Panc1 (cell line): ENCODE data around the gene CRYBG1. TPM values are rescaled to one million over a fixed set of nuclear protein-coding genes. Genes with fewer than 3 reads are reported as not detected.

Experiments used
- ATAC-seq: fragments of 200-7000 bp; cut with Tn5 transposase; 2 replicates; pipeline ENCODE4 v1.9.1; 2020; ENCODE audit warnings: mild to moderate bottlenecking, moderate library complexity
- BruUV-seq: library from RNA; stranded (reverse); fragments of 400-500 nt; replicated peaks from 2 replicates; lab custom pipeline; 2021; lab: Mats Ljungman, UMichigan
- CTCF ChIA-PET: fragments of 300-600 bp; sonication (Branson Sonifier 250); formaldehyde crosslinking; loops from one replicate; lab custom pipeline; 2022; ENCODE audit warnings: antibody characterized with exemption; lab: Charles Lee
- POLR2A ChIA-PET: fragments of 300-600 bp; sonication (Branson Sonifier 250); formaldehyde crosslinking; loops from one replicate; lab custom pipeline; 2022; ENCODE audit warnings: antibody characterized with exemption; lab: Charles Lee
- DNase-seq: peaks from one replicate; pipeline ENCODE4 v3.0.0-alpha.2; 2010; ENCODE audit warnings: low read depth, low spot score
- H3K27ac ChIP-seq: 2 replicates; pipeline ENCODE4 v1.5.1; 2011; ENCODE audit warnings: mild to moderate bottlenecking, low read length, inconsistent platforms
- H3K27me3 ChIP-seq: fragments of 200-500 bp; sonication (Bioruptor generic); 2 replicates; pipeline ENCODE4 v1.6.0; 2014; ENCODE audit warnings: low read length, inconsistent platforms; ENCODE audit not compliant: control insufficient read depth, insufficient read depth
- H3K36me3 ChIP-seq: fragments of 200-500 bp; sonication (Bioruptor generic); 2 replicates; pipeline ENCODE4 v1.5.1; 2014; ENCODE audit warnings: inconsistent platforms, mild to moderate bottlenecking, low read length, moderate library complexity; ENCODE audit not compliant: control insufficient read depth, insufficient read depth
- H3K4me1 ChIP-seq: 2 replicates; pipeline ENCODE4 v1.5.1; 2011; ENCODE audit warnings: inconsistent platforms, mild to moderate bottlenecking, low read length, moderate library complexity; ENCODE audit not compliant: control insufficient read depth, insufficient read depth
- H3K4me3 ChIP-seq, 2 experiments: 2 replicates each; pipeline ENCODE4 v1.5.1; 2011 to 2012; ENCODE audit warnings: low read depth in 2 of 2, low read length in 2 of 2, mild to moderate bottlenecking in 2 of 2, inconsistent platforms in 1 of 2, moderate library complexity in 1 of 2
- H3K9me3 ChIP-seq: fragments of 200-500 bp; sonication (Bioruptor generic); 2 replicates; pipeline ENCODE4 v1.5.1; 2014; ENCODE audit warnings: low read depth, mild to moderate bottlenecking, inconsistent platforms, low read length, moderate library complexity; ENCODE audit not compliant: control insufficient read depth, insufficient read depth
- POLR2AphosphoS5 ChIP-seq: IDR thresholded peaks from 2 replicates; pipeline ENCODE4 v1.6.1; 2012; ENCODE audit warnings: mild to moderate bottlenecking, low read depth, low read length, moderate library complexity
- SIN3A ChIP-seq: IDR thresholded peaks from 2 replicates; pipeline ENCODE4 v1.6.1; 2012; ENCODE audit warnings: low read depth, mild to moderate bottlenecking, low read length, moderate library complexity, borderline replicate concordance; ENCODE audit not compliant: insufficient read depth
- TCF7L2 ChIP-seq: IDR thresholded peaks from 2 replicates; pipeline ENCODE4 v1.6.1; 2011; ENCODE audit warnings: mild to moderate bottlenecking, low read depth, low read length, inconsistent platforms
- in situ Hi-C: cut with HindIII; loops from 2 replicates; pipeline ENCODE4 v1.10.0; 2016; ENCODE audit warnings: low sequenced_read_pairs, low pct_unique_long_range_greater_than_20kb
- intact Hi-C: fragments of 100-400 bp; cut with micrococcal nuclease; formaldehyde crosslinking; loops from one replicate; pipeline ENCODE4 v1.10.0; 2022; ENCODE audit not compliant: unreplicated experiment
- total RNA-seq: library from RNA; stranded (reverse); gene quantifications from one replicate; pipeline ENCODE4 v1.2.1, GENCODE V29; 2021; ENCODE audit not compliant: unreplicated experiment
- TF ChIP-seq, protein P1 (sequence below): fragments of 450-650 bp; IDR thresholded peaks from 2 replicates; pipeline ENCODE4 v1.5.1; 2017; ENCODE audit warnings: mild to moderate bottlenecking
- TF ChIP-seq, protein P2 (sequence below), 2 experiments: IDR thresholded peaks; 2 replicates each; pipeline ENCODE4 v1.6.1; 2011 to 2012; ENCODE audit warnings: low read depth in 2 of 2, control low read depth in 1 of 2, low read length in 1 of 2, mild to moderate bottlenecking in 1 of 2, moderate library complexity in 1 of 2; ENCODE audit not compliant: insufficient read depth in 1 of 2

CRYBG1 gene
- total RNA-seq, 1 experiment from 2014 or later, result 32.3 TPM

DNA sequence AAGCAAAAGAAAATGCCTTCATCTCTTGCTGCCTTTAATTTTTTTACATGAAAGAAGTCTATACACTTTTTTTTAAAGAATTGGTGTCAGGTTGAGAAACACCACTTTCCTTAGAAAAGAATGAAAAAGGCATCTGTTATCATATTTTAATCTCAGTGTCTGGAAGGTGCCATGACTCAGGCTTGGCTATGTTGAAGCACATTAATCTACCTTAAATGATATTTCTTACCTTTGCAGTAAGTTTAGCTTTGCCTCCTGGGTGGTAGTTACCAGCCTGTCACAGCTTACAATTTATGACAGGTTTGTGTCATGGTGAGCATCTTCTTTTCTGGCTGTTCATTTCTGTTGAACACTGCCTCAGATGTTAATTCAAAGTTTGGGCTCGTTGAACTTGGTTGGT is 173.5 kb downstream of the CRYBG1 start:
- BruUV-seq, result no TSS peak
- ChIA-PET CTCF (no interaction called here), POLR2A (interaction anchor here (0.6 to 1.1 kb wide), 2 partner anchors 15 to 254 kb away, joined by 3 to 7 read pairs; no protein-coding TSS in a partner anchor)
- H3K27ac ChIP-seq, result no peak overlapping the region
- TF ChIP-seq, protein P1, sequence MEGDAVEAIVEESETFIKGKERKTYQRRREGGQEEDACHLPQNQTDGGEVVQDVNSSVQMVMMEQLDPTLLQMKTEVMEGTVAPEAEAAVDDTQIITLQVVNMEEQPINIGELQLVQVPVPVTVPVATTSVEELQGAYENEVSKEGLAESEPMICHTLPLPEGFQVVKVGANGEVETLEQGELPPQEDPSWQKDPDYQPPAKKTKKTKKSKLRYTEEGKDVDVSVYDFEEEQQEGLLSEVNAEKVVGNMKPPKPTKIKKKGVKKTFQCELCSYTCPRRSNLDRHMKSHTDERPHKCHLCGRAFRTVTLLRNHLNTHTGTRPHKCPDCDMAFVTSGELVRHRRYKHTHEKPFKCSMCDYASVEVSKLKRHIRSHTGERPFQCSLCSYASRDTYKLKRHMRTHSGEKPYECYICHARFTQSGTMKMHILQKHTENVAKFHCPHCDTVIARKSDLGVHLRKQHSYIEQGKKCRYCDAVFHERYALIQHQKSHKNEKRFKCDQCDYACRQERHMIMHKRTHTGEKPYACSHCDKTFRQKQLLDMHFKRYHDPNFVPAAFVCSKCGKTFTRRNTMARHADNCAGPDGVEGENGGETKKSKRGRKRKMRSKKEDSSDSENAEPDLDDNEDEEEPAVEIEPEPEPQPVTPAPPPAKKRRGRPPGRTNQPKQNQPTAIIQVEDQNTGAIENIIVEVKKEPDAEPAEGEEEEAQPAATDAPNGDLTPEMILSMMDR, result no peak
- TF ChIP-seq, protein P2, sequence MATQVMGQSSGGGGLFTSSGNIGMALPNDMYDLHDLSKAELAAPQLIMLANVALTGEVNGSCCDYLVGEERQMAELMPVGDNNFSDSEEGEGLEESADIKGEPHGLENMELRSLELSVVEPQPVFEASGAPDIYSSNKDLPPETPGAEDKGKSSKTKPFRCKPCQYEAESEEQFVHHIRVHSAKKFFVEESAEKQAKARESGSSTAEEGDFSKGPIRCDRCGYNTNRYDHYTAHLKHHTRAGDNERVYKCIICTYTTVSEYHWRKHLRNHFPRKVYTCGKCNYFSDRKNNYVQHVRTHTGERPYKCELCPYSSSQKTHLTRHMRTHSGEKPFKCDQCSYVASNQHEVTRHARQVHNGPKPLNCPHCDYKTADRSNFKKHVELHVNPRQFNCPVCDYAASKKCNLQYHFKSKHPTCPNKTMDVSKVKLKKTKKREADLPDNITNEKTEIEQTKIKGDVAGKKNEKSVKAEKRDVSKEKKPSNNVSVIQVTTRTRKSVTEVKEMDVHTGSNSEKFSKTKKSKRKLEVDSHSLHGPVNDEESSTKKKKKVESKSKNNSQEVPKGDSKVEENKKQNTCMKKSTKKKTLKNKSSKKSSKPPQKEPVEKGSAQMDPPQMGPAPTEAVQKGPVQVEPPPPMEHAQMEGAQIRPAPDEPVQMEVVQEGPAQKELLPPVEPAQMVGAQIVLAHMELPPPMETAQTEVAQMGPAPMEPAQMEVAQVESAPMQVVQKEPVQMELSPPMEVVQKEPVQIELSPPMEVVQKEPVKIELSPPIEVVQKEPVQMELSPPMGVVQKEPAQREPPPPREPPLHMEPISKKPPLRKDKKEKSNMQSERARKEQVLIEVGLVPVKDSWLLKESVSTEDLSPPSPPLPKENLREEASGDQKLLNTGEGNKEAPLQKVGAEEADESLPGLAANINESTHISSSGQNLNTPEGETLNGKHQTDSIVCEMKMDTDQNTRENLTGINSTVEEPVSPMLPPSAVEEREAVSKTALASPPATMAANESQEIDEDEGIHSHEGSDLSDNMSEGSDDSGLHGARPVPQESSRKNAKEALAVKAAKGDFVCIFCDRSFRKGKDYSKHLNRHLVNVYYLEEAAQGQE (IDR thresholded peaks at IDR 0.05; ENCODE audit: insufficient read depth in 1 of 2, low read depth in 2 of 2, low read length in 1 of 2), result no peak
- TF ChIP-seq TCF7L2 (no peak), SIN3A (no peak), POLR2AphosphoS5 (no peak)
- intact Hi-C loops, result no loop called here
- no peaks in the 10 kb centered on the region for H3K9me3 ChIP-seq
- in situ Hi-C loops, result no loop called here
- H3K4me3 ChIP-seq, result no peak overlapping the region
- H3K36me3 ChIP-seq, result peaks cover 16% of the 10 kb centered on the region
- no peaks in the 10 kb centered on the region for H3K4me1 ChIP-seq
- DNase-seq (no peak), ATAC-seq (no peak)
- H3K27me3 ChIP-seq, result no peaks in the 10 kb centered on the region

DNA sequence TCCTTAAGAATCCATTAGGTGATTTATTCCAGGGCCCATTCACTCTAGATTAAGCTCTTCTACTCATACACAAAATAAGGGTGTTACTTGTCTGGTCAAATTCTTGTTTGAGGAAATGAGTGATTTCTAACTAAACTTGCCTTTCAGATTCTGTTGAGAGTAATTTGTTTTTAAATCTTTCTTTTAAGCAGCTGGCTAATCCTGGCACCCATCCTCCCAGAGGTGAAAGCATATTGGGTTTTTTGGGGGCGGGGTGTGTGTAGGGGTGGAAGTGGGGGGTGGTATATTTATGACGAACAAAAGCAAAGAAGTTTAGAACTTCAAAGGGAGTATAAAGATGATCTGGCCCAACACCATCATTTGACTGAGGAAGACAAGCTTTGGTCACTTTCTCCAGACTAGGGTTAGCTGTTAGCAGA is 174.1 kb downstream of the CRYBG1 start:
- H3K27me3 ChIP-seq, result no peaks in the 10 kb centered on the region
- ChIA-PET CTCF (no interaction called here), POLR2A (interaction anchor here (1.1 kb wide), 1 partner anchor 15 kb away, joined by 3 read pairs; no protein-coding TSS in a partner anchor)
- no peaks in the 10 kb centered on the region for H3K4me1 ChIP-seq
- BruUV-seq, result no TSS peak
- H3K4me3 ChIP-seq, result no peak overlapping the region
- intact Hi-C loops, result no loop called here
- ATAC-seq, result no peak
- DNase-seq, result no peak
- in situ Hi-C loops, result no loop called here
- H3K36me3 ChIP-seq, result peaks cover 16% of the 10 kb centered on the region
- H3K9me3 ChIP-seq, result no peaks in the 10 kb centered on the region
- no peak overlapping the region for H3K27ac ChIP-seq
- TF ChIP-seq, protein P2 (IDR thresholded peaks at IDR 0.05; ENCODE audit: insufficient read depth in 1 of 2, low read depth in 2 of 2, low read length in 1 of 2), result no peak
- no peak for TF ChIP-seq POLR2AphosphoS5
- TF ChIP-seq TCF7L2, result no peak
- TF ChIP-seq, protein P1, result no peak
- TF ChIP-seq SIN3A, result no peak
